T-cell (primary cell): ENCODE measurements around the gene NUDT14. TPM values are rescaled to one million over a fixed set of nuclear protein-coding genes. Genes with fewer than 3 reads are reported as not detected.

Experiments
- ATAC-seq, 4 experiments: fragments of 200-7000 bp in 3 of 4; fragments of 150-1000 bp in 1 of 4; cut with Tn5 transposase; replicated peaks in 1 of 4; 1 replicate in 3 of 4; 2 replicates in 1 of 4; pipeline ENCODE4 v1.10.0; 2021; ENCODE audit warnings: moderate library complexity in 3 of 4, mild to moderate bottlenecking in 2 of 4, moderate number of reproducible peaks in 1 of 4
- CTCF ChIA-PET, 2 donors: fragments of 300-600 bp; sonication (Branson Sonifier 250); formaldehyde crosslinking; loops; one replicate each; lab custom pipeline; 2022; ENCODE audit warnings: antibody characterized with exemption in 2 of 2; lab: Charles Lee
- POLR2A ChIA-PET, 2 donors: fragments of 300-600 bp; sonication (Branson Sonifier 250); formaldehyde crosslinking; loops; one replicate each; lab custom pipeline; 2022; ENCODE audit warnings: antibody characterized with exemption in 2 of 2; lab: Charles Lee
- DNase-seq, 35 experiments: peaks; one replicate each; pipeline versions ENCODE4 v3.0.0 to v3.0.0-alpha.2; 2013 to 2023
- H3K27ac ChIP-seq: one replicate; pipeline ENCODE4 v1.5.1; 2013; ENCODE audit warnings: low read length
- H3K27me3 ChIP-seq, 2 experiments: replicated peaks in 1 of 2; 1 replicate in 1 of 2; 2 replicates in 1 of 2; pipeline versions ENCODE4 v1.6.1 to v1.7.0; 2013; ENCODE audit warnings: low read length in 1 of 2, mixed read lengths in 1 of 2; ENCODE audit not compliant: control insufficient read depth in 2 of 2, insufficient read depth in 2 of 2; ENCODE audit errors: extremely low read depth in 1 of 2
- H3K36me3 ChIP-seq, 2 donors: 1 replicate in 1 of 2; 2 replicates in 1 of 2; pipeline versions ENCODE4 v1.6.1 to v1.7.0; 2013; ENCODE audit warnings: low read length in 1 of 2; ENCODE audit not compliant: control insufficient read depth in 2 of 2, insufficient read depth in 1 of 2; ENCODE audit errors: extremely low read depth in 1 of 2
- H3K4me1 ChIP-seq, 2 experiments: 1 replicate in 1 of 2; 2 replicates in 1 of 2; pipeline versions ENCODE4 v1.6.1 to v1.7.0; 2013; ENCODE audit warnings: low read length in 2 of 2, mixed read lengths in 1 of 2; ENCODE audit not compliant: insufficient read depth in 2 of 2, control insufficient read depth in 1 of 2; ENCODE audit errors: extremely low read depth in 1 of 2
- H3K4me3 ChIP-seq, 2 donors: 1 replicate in 1 of 2; 2 replicates in 1 of 2; pipeline versions ENCODE4 v1.5.1 to v1.7.0; 2013; ENCODE audit warnings: mild to moderate bottlenecking in 2 of 2, low read length in 1 of 2, moderate library complexity in 1 of 2; ENCODE audit not compliant: control insufficient read depth in 1 of 2; ENCODE audit errors: extremely low read depth in 1 of 2
- H3K9me3 ChIP-seq: 2 replicates; pipeline ENCODE4 v1.7.0; 2013
- H3K27ac Mint-ChIP-seq, 2 donors: one replicate each; pipeline ENCODE4 v1.8.0; 2020 to 2021; ENCODE audit warnings: mild to moderate bottlenecking in 2 of 2, mixed read lengths in 2 of 2
- H3K27me3 Mint-ChIP-seq, 2 donors: one replicate each; pipeline ENCODE4 v1.8.0; 2021 to 2022; ENCODE audit warnings: mixed read lengths in 2 of 2
- H3K36me3 Mint-ChIP-seq: one replicate; pipeline ENCODE4 v1.8.0; 2021; ENCODE audit warnings: mixed read lengths
- H3K4me1 Mint-ChIP-seq, 3 donors: one replicate each; pipeline ENCODE4 v1.8.0; 2020 to 2022; ENCODE audit warnings: mixed read lengths in 3 of 3, mild to moderate bottlenecking in 1 of 3
- H3K4me3 Mint-ChIP-seq, 3 donors: one replicate each; pipeline ENCODE4 v1.8.0; 2020 to 2022; ENCODE audit warnings: mild to moderate bottlenecking in 3 of 3, mixed read lengths in 3 of 3, moderate library complexity in 3 of 3
- H3K9me3 Mint-ChIP-seq, 3 donors: one replicate each; pipeline ENCODE4 v1.8.0; 2020 to 2022; ENCODE audit warnings: mixed read lengths in 3 of 3
- WGBS: methylation state at CpG from one replicate; pipeline ENCODE4 v1.1.5; 2013; ENCODE audit warnings: missing lambda C conversion rate; ENCODE audit not compliant: insufficient coverage; 5-methylcytosine and 5-hydroxymethylcytosine counted together
- total RNA-seq, 35 experiments: library from RNA in 6 of 35; stranded (reverse) in 6 of 35; fragments of 120-200 nt in 1 of 35; gene quantifications; one replicate each; pipeline versions ENCODE4 v1.2.1 to v1.2.4 and lab custom pipeline; 2013 to 2026

NUDT14 gene
- total RNA-seq, 5 donors from 2014 or later (not counting 1 experiment from before 2014, with no cell fraction given), result 10.0 to 25.5 (median 20.2) TPM

GRCh38 chr14:105173145-105173544 lies 8.0 kb downstream of the NUDT14 start:
- WGBS, result 89% methylated on average over 7 of the region's 13 CpGs
- DNase-seq, result no peak
- Mint-ChIP-seq H3K36me3 (no peaks in the 10 kb centered on the region), H3K4me1 (peaks cover 20 to 40% (median 32%) of the 10 kb centered on the region in 3 donors), H3K4me3 (no peak overlapping the region), H3K9me3 (no peaks in the 10 kb centered on the region), H3K27me3 (peaks cover 7 to 9% of the 10 kb centered on the region in 2 donors), H3K27ac (no peak overlapping the region)
- Histone ChIP-seq H3K27me3 (peaks cover 0 to 49% of the 10 kb centered on the region in 2 experiments), H3K9me3 (no peaks in the 10 kb centered on the region), H3K36me3 (peaks cover 0 to 2% of the 10 kb centered on the region in 2 donors), H3K27ac (no peak overlapping the region), H3K4me1 (peaks cover 9 to 59% of the 10 kb centered on the region in 2 experiments), H3K4me3 (no peak overlapping the region)
- POLR2A ChIA-PET, result no interaction called here
- no peak for ATAC-seq
- CTCF ChIA-PET, result no interaction called here

GRCh38 chr14:105172476-105172875 lies 8.6 kb downstream of the NUDT14 start:
- ChIA-PET POLR2A (no interaction called here), CTCF (no interaction called here)
- Mint-ChIP-seq H3K4me3 (no peak overlapping the region), H3K9me3 (no peaks in the 10 kb centered on the region), H3K4me1 (peaks cover 20 to 40% (median 32%) of the 10 kb centered on the region in 3 donors), H3K36me3 (no peaks in the 10 kb centered on the region), H3K27ac (no peak overlapping the region), H3K27me3 (peaks cover 7 to 9% of the 10 kb centered on the region in 2 donors)
- peaks cover 0 to 2% of the 10 kb centered on the region in 2 donors for H3K36me3 ChIP-seq
- ATAC-seq (no peak), DNase-seq (no peak)
- H3K27me3 ChIP-seq, result peaks cover 0 to 51% of the 10 kb centered on the region in 2 experiments
- H3K27ac ChIP-seq, result no peak overlapping the region
- peaks cover 9 to 59% of the 10 kb centered on the region in 2 experiments for H3K4me1 ChIP-seq
- no peaks in the 10 kb centered on the region for H3K9me3 ChIP-seq
- H3K4me3 ChIP-seq, result no peak overlapping the region
- 87% methylated on average over 6 of the region's 7 CpGs for WGBS

DNA sequence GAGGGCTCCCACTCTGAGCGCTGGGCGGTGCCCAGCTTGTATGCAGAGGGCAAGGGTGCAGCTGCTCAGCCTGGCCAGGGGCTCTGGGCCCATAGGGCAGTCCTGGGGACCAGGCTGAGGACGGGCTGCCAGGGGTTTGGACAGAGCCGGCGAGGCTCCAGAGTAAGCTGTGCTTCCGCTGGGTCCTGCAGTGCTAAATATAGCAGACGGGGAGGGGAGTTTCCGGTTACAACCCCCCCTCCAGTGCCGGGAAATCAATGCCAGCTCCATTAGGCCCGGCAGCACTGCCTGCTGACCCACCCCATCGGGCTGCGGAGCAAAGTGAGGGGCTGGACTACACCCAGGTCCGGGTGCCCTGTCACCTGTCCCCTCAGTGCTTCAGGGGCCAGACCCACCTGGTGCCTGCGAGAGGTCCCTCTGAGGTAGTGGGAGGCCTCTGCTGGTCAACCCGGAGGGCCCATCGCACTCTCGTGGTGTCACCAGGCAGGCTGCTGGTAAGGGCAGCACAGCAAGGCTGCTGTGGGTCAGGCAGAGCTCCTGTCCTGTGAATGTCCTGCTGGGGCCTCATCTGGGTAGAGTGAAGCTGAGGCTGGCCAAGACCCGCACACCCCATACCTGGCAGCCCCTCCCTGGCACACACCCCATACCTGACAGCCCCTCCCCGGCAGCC lies 10.0 kb downstream of the NUDT14 start:
- Mint-ChIP-seq H3K4me1 (peaks cover 20 to 38% (median 25%) of the 10 kb centered on the region in 3 donors), H3K27me3 (peaks cover 7 to 17% of the 10 kb centered on the region in 2 donors), H3K4me3 (no peak overlapping the region), H3K9me3 (no peaks in the 10 kb centered on the region), H3K27ac (no peak overlapping the region), H3K36me3 (no peaks in the 10 kb centered on the region)
- CTCF ChIA-PET, result no interaction called here
- DNase-seq (no peak), ATAC-seq (no peak)
- WGBS, result 44% methylated on average over 14 of the region's 19 CpGs
- Histone ChIP-seq H3K27me3 (peaks cover 0 to 52% of the 10 kb centered on the region in 2 experiments), H3K36me3 (no peaks in the 10 kb centered on the region), H3K4me1 (peaks cover 9 to 55% of the 10 kb centered on the region in 2 experiments), H3K4me3 (no peak overlapping the region), H3K27ac (no peak overlapping the region), H3K9me3 (no peaks in the 10 kb centered on the region)
- POLR2A ChIA-PET, result no interaction called here

DNA sequence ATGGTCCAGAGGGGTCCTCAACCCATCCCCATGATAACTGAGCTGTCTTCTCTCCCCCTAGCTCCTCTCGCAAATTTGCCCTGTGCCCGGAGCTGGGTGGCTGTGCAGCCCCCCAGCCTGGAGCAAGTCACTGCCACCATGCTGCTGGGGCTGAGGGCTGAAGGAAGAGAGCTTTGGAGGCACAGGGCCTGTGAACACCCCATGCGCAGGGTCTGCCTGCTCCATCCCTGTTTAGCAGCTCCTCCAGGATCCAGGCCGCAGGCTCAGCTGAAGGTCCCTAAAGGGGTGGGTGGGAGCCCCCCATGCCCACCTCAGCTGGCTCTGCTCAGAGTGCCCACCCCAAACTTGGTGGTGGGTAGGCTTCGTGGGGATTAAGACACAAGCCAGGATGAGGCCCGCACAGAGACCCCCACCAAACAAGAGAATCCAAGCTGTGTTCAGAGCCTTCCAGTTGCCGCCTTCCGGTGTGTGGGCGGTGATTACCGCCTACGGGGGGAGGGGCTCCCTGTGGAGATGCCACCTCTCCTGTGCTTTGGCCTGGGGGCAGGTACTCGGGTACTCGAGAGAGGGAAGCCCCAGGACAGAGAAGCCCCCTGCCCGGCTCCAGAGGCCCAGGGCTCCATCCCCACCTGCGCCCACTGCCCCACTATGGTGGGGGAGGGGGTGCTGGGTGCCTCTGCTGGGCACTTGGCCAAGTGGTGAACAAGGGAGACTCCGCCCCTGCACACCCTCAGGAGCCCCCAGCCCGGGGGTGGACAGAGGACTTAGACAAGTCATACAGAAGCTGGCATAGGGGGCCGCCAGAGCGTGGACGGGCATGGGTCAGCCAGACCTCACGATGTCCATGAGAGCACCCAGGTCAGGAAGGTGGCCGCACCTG lies 11.1 kb downstream of the NUDT14 start:
- Mint-ChIP-seq H3K4me3 (peak overlapping the region; percentile 67 to 80 (median 75)), H3K36me3 (no peaks in the 10 kb centered on the region), H3K4me1 (peaks cover 19 to 32% (median 25%) of the 10 kb centered on the region in 3 donors), H3K9me3 (no peaks in the 10 kb centered on the region), H3K27ac (peak overlapping the region in 1 of 2 donors; percentile 31), H3K27me3 (peaks cover 7 to 20% of the 10 kb centered on the region in 2 donors)
- no peaks in the 10 kb centered on the region for H3K9me3 ChIP-seq
- CTCF ChIA-PET, result interaction anchor here in 1 of 2 donors (0.5 kb wide), 1 partner anchor 31 kb away, joined by 3 read pairs; no protein-coding TSS in a partner anchor
- DNase-seq (peak in 2 of 35 experiments; percentile 16 to 17), ATAC-seq (no peak)
- H3K4me3 ChIP-seq, result no peak overlapping the region
- peaks cover 0 to 60% of the 10 kb centered on the region in 2 experiments for H3K27me3 ChIP-seq
- H3K4me1 ChIP-seq, result peaks cover 7 to 44% of the 10 kb centered on the region in 2 experiments
- WGBS, result 67% methylated on average over 13 of the region's 22 CpGs
- H3K36me3 ChIP-seq, result no peaks in the 10 kb centered on the region
- no peak overlapping the region for H3K27ac ChIP-seq
- POLR2A ChIA-PET, result no interaction called here

- no peak overlapping the region for H3K27ac Mint-ChIP-seq
- peaks cover 7 to 20% of the 10 kb centered on the region in 2 donors for H3K27me3 Mint-ChIP-seq
- peaks cover 2 to 34% of the 10 kb centered on the region in 2 experiments for H3K4me1 ChIP-seq
- ATAC-seq (peak; percentile 36 to 60 (median 41)), DNase-seq (peak in 10 of 35 experiments; percentile 14 to 54 (median 30))
- 4% methylated on average over 54 of the region's 54 CpGs for WGBS
- peak overlapping the region; percentile 43 to 80 (median 62) for H3K4me3 Mint-ChIP-seq
- H3K36me3 Mint-ChIP-seq, result no peaks in the 10 kb centered on the region
- peaks cover 9 to 24% (median 19%) of the 10 kb centered on the region in 3 donors for H3K4me1 Mint-ChIP-seq
- POLR2A ChIA-PET, result no interaction called here
- no peak overlapping the region for H3K27ac ChIP-seq
- no peaks in the 10 kb centered on the region for H3K9me3 Mint-ChIP-seq
- peaks cover 0 to 63% of the 10 kb centered on the region in 2 experiments for H3K27me3 ChIP-seq
- no peaks in the 10 kb centered on the region for H3K36me3 ChIP-seq
- no peak overlapping the region for H3K4me3 ChIP-seq
- CTCF ChIA-PET, result no interaction called here
- no peaks in the 10 kb centered on the region for H3K9me3 ChIP-seq
Measured at GRCh38 chr14:105168979-105169507, 12.1 kb downstream of the NUDT14 start.

GRCh38 chr14:105168496-105168978 lies 12.6 kb downstream of the NUDT14 start, which contains the start of gene JAG2:
Gene JAG2, minus strand, starts transcription at chr14:105168776. Its CDS starts 356 bp downstream, at chr14:105168420.
- no peaks in the 10 kb centered on the region for H3K36me3 Mint-ChIP-seq
- CTCF ChIA-PET, result interaction anchor here in 1 of 2 donors (0.6 kb wide), 1 partner anchor 183 kb away, joined by 3 read pairs; no protein-coding TSS in a partner anchor
- POLR2A ChIA-PET, result no interaction called here
- Histone ChIP-seq H3K4me1 (peaks cover 2 to 30% of the 10 kb centered on the region in 2 experiments), H3K27me3 (peaks cover 0 to 66% of the 10 kb centered on the region in 2 experiments), H3K27ac (no peak within 1 kb of the TSS), H3K36me3 (no peaks in the 10 kb centered on the region), H3K9me3 (no peaks in the 10 kb centered on the region), H3K4me3 (peak within 1 kb of the TSS in 1 of 2 donors; percentile 69)
- no peaks in the 10 kb centered on the region for H3K9me3 Mint-ChIP-seq
- H3K4me1 Mint-ChIP-seq, result peaks cover 9 to 24% (median 19%) of the 10 kb centered on the region in 3 donors
- under 1% methylated on average over 66 of the region's 84 CpGs for WGBS
- peak within 1 kb of the TSS; percentile 67 to 80 (median 75) for H3K4me3 Mint-ChIP-seq
- ATAC-seq (peak; percentile 49 to 79 (median 64)), DNase-seq (peak in 28 of 35 experiments; percentile 15 to 67 (median 32))
- H3K27me3 Mint-ChIP-seq, result peaks cover 7 to 20% of the 10 kb centered on the region in 2 donors
- no peak within 1 kb of the TSS for H3K27ac Mint-ChIP-seq
